GM18868 (cell line): ENCODE measurements around the gene MXRA8.
A peak's percentile ranks its signal among the peaks of the same experiment; 100 is the strongest.

Experiments used
- ATAC-seq: cut with Tn5 transposase; IDR thresholded peaks from one replicate; pipeline ENCODE4 v1.9.1; 2021; ENCODE audit warnings: mild to moderate bottlenecking, moderate library complexity; ENCODE audit not compliant: unreplicated experiment

Gene MXRA8

DNA sequence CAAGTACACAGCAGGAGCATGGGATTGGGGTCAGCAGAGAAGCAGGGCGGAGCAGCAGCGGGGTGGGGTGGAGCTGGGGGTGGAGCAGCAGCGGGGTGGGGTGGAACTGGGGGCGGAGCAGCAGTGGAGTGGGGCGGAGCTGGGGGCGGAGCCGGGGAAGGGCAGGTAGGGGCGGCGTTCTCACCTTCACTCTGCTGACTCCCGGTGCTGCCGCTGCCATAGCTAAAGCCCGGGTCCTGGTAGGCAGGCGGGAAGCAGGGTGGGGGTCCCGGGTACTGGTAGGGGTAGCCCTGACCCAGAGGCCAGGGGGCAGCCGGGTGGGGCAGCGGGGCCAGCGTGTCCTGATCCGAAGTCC is 20.6 kb downstream of the MXRA8 start:
- ATAC-seq = no peak

DNA sequence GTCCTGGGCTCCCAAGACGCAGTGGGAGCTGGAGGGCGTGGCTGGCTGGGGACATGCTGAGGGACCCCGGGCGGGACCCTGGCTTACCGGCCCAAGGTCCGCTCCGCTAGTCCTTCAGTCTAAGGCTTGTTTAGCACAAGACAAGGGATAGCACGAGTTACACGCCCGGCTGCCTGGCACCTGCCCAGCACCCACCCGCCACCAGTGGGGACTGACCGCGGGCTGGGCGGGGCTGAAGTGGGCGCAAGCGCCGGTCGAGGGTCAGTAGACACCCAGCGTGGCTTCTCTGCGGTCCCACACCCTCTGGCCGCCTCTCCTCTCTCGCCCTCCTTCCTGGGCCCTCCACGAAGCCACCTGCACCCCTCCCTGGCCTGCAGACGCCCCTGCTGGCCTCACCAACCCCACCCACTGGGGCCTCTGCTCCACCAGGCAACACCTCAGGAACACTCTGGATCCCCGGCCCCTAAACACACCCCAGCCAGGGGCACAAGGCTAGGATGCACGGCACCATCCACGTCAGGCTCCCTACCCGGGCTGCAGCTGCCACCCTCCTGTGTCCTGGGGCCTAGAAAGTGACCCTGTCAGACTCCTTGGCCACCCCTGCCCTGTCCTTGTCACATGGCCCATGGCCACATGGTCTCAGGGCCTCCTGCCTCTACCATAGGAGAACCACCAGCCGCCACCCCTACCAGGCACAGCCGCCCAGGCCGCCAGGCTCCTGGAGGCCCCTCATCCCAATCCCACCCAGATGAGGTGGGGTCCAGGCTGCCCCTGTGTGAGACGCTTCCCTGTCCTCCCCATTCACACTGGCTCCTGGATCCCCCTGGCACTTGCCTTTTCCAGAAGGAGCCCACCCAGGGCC is 21.2 kb downstream of the MXRA8 start:
- no peak for ATAC-seq

DNA sequence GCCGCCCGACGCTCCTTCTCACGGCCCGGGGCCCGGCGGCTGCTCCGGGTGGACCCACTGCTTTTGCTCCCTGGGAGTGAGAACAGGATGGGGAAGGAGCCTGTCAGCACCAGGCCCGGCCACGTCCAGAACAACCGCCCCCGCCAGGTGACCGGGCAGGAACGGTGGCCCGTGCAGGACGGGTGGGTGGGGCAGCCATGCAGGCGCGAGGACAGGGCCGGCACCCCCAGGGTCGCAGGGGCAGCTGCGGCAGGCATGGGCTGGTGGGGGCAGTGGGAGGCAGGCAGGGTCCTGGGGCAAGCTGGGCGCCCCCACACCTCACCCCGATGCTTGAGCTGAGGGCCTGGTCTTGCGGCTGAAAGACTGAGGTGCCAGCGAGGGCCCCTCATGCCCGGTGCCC is 21.9 kb downstream of the MXRA8 start:
- no peak for ATAC-seq

DNA sequence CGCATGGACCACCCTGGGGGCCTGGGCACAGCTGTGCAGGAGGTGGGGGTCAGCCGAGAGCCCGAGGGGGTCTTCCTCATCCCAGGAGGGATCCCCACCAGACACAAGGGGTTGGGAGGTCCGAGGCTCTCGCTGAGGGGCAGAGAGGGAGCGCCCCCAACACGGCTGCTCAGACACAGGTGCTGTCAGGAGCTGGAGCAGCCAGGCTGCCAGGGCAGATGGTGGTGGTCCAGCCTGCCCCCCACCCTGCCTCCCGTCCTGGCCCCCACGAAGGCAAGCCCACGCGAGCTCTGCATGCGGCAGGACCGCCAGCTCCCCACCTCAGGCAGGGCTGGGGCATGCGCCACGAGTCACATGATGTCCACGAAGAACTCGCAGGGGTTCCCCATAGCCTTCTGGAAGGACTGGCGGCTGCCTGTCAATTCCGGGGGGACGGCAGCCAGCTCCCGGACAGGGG is 22.5 kb downstream of the MXRA8 start:
- no peak for ATAC-seq

DNA sequence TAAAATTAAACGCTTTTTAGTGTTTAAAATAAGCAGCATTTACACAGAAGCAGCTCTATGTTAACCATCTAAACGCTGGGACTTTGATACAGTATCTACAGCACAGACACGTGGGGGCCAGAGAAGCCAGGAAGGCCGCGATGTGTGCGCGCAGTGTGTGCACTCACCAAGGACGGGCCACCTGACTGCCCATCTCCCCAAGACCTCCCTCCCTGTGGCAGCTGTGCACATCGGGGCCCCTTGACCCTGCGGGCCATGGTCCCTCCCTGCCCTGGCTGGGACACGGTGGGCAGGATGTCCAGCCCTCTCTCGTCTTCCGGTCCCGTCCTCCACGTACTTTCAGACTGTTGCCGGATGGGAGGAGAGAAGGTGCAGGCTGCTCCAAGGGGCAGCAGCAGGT is 23.1 kb downstream of the MXRA8 start:
- no peak for ATAC-seq

DNA sequence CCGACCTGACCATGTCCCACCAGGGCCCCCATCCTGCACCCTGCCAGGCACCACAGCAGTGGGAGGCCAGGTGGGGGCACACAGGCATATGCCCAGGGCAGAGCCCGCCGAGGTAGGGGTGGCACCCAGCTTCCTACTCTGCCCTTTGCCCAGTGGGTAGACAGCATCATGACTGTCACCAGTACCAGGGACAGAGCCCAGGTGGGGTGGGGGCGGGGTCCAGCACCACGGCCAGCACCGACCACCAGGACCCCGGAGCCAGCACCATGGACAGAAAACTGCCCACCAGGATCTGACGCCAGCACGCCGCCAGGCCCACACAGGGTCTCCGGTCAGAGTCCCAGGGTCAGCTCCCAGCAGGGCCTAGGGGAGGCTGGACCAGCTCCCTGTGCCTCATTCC is 23.5 kb downstream of the MXRA8 start:
- no peak for ATAC-seq

DNA sequence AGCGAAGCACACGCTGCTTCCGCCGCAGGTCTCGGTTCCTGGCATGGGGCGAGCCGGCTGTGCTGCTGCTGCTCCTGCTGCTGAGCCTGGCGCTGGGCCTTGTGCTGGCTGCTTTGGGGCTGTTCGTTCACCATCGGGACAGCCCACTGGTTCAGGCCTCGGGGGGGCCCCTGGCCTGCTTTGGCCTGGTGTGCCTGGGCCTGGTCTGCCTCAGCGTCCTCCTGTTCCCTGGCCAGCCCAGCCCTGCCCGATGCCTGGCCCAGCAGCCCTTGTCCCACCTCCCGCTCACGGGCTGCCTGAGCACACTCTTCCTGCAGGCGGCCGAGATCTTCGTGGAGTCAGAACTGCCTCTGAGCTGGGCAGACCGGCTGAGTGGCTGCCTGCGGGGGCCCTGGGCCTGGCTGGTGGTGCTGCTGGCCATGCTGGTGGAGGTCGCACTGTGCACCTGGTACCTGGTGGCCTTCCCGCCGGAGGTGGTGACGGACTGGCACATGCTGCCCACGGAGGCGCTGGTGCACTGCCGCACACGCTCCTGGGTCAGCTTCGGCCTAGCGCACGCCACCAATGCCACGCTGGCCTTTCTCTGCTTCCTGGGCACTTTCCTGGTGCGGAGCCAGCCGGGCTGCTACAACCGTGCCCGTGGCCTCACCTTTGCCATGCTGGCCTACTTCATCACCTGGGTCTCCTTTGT is 24.7 kb downstream of the MXRA8 start:
- ATAC-seq = no peak

DNA sequence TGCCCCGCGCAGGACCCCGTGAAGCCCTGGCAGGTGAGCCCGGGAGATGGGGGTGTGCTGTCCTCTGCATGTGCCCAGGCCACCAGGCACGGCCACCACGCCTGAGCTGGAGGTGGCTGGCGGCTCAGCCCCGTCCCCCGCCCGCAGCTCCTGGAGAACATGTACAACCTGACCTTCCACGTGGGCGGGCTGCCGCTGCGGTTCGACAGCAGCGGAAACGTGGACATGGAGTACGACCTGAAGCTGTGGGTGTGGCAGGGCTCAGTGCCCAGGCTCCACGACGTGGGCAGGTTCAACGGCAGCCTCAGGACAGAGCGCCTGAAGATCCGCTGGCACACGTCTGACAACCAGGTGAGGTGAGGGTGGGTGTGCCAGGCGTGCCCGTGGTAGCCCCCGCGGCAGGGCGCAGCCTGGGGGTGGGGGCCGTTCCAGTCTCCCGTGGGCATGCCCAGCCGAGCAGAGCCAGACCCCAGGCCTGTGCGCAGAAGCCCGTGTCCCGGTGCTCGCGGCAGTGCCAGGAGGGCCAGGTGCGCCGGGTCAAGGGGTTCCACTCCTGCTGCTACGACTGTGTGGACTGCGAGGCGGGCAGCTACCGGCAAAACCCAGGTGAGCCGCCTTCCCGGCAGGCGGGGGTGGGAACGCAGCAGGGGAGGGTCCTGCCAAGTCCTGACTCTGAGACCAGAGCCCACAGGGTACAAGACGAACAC is 25.4 kb downstream of the MXRA8 start:
- ATAC-seq = no peak

DNA sequence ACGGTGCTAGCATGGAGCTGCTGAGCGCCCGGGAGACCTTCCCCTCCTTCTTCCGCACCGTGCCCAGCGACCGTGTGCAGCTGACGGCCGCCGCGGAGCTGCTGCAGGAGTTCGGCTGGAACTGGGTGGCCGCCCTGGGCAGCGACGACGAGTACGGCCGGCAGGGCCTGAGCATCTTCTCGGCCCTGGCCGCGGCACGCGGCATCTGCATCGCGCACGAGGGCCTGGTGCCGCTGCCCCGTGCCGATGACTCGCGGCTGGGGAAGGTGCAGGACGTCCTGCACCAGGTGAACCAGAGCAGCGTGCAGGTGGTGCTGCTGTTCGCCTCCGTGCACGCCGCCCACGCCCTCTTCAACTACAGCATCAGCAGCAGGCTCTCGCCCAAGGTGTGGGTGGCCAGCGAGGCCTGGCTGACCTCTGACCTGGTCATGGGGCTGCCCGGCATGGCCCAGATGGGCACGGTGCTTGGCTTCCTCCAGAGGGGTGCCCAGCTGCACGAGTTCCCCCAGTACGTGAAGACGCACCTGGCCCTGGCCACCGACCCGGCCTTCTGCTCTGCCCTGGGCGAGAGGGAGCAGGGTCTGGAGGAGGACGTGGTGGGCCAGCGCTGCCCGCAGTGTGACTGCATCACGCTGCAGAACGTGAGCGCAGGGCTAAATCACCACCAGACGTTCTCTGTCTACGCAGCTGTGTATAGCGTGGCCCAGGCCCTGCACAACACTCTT is 26.2 kb downstream of the MXRA8 start:
- no peak for ATAC-seq

DNA sequence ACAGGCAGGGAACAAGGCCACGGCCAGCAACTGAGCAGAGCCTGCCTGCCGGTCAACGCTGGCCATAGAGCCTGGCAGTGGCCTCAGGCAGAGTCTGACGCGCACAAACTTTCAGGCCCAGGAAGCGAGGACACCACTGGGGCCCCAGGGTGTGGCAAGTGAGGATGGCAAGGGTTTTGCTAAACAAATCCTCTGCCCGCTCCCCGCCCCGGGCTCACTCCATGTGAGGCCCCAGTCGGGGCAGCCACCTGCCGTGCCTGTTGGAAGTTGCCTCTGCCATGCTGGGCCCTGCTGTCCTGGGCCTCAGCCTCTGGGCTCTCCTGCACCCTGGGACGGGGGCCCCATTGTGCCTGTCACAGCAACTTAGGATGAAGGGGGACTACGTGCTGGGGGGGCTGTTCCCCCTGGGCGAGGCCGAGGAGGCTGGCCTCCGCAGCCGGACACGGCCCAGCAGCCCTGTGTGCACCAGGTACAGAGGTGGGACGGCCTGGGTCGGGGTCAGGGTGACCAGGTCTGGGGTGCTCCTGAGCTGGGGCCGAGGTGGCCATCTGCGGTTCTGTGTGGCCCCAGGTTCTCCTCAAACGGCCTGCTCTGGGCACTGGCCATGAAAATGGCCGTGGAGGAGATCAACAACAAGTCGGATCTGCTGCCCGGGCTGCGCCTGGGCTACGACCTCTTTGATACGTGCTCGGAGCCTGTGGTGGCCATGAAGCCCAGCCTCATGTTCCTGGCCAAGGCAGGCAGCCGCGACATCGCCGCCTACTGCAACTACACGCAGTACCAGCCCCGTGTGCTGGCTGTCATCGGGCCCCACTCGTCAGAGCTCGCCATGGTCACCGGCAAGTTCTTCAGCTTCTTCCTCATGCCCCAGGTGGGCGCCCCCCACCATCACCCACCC is 27.0 kb downstream of the MXRA8 start, which contains the start of gene TAS1R3:
Gene TAS1R3 (plus strand): TSS at position 213 of the 898 bp plus-strand sequence. CDS start 66 bp downstream, at position 279.
- no peak for ATAC-seq

DNA sequence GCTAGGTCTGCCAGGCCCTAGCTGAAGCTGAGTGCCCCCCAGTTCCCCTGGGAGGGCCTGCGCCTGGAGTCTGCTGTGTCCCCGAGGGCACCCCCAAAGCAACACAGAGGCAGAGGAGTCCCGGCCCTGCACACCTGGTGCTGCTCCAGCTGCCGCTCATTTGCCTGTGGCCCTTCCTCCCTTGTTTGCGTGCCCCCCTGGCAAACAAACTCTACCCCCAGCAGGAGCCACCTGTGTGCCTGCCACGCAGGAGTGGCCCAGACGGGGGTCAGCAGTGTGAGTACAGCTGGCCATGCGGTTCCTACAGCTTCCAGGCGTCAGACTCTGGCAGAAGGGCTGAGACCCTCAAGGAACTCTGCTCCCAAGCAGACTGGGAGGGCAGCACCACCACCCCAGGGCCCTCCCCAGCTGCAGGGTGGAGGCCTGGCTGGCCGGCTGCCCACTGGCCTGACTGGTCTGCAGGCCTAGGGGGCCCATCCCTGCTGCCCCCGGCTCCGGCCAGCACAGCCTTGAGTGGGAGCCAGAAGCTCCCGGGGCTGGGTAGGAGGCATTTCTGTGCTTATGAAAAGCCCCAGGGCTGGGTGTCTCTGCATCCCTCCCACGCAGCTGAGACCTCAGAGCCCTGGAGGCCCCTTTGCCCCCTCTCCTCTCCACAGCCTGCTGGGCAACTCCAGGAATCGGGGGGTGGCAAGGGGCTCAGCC is 27.8 kb downstream of the MXRA8 start:
- ATAC-seq = no peak

DNA sequence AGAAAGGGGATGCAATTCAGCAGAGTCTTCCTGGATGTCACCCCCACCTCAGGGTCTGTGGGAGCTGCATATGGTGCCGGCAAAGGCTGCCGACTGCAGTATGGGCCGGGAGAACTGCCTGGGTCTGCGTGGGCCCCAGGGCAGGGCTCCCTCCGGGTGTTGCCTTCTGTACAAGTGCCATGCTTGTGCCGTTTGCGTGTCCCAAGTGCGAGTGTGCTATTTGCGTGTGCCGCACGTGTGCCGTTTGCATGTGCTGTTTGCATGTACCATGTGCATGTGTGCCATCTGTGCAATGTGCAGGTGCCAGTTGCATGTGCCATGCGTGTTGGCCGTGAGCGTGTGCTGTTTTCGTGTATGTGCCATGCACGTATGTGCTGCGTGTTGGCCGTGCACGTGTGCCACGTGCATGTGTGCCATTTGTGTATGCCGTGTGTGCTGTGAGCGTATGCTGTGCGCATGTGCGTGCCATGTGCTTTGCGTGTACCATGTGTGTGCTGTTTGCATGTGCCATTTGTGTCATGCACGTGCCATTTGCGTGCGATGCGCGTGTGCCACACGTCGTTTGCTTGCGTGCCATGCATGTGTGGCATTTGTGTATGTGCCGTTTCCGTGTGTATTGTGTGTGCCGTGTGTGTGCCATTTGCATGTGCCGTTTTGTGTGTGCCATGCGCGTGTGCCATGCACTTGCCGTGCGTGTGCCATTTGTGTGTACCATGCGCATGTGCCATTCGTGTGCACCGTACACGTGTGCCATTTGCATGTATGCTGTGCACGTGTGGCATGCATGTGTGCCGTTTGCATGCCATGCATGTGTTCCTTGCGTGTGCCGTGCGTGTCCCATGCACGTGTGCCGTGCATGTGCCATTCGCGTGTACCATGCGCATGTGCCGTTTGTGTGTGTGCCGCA is 28.8 kb downstream of the MXRA8 start:
- no peak for ATAC-seq

DNA sequence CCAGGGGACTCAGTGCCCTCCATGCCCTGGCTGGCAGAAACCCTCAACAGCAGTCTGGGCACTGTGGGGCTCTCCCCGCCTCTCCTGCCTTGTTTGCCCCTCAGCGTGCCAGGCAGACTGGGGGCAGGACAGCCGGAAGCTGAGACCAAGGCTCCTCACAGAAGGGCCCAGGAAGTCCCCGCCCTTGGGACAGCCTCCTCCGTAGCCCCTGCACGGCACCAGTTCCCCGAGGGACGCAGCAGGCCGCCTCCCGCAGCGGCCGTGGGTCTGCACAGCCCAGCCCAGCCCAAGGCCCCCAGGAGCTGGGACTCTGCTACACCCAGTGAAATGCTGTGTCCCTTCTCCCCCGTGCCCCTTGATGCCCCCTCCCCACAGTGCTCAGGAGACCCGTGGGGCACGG is 30.1 kb downstream of the MXRA8 start:
- ATAC-seq = no peak

DNA sequence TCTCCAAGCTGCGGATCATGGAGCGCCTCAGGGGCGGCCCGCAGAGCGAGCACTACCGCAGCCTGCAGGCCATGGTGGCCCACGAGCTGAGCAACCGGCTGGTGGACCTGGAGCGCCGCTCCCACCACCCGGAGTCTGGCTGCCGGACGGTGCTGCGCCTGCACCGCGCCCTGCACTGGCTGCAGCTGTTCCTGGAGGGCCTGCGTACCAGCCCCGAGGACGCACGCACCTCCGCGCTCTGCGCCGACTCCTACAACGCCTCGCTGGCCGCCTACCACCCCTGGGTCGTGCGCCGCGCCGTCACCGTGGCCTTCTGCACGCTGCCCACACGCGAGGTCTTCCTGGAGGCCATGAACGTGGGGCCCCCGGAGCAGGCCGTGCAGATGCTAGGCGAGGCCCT is 31.1 kb downstream of the MXRA8 start:
- ATAC-seq = no peak

DNA sequence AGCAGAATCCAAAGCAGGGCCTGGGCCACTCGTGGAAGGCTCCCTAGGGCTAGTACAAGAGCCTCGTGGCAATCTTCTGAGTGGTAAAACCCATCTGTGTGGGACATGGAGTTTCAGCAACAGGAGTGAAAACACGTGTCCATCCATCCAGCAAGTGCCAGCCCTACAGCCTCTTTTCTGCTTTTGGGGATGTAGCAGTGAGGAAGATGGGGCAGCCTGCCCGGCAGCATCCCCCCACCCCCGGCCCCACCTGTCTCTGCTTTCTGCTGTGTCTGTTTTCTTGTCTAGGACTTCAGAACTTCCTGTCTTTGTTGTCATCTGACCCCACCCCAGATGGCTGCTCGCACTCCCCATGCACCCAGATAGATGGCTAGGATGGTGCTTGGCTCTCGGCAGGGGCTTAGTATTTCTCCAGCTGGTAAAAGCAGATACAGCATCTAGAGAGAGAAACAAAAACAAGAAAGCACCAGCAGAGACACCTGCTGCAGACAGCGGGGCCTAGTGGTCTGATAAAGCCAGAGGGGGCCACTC is 32.2 kb downstream of the MXRA8 start:
- ATAC-seq = no peak

DNA sequence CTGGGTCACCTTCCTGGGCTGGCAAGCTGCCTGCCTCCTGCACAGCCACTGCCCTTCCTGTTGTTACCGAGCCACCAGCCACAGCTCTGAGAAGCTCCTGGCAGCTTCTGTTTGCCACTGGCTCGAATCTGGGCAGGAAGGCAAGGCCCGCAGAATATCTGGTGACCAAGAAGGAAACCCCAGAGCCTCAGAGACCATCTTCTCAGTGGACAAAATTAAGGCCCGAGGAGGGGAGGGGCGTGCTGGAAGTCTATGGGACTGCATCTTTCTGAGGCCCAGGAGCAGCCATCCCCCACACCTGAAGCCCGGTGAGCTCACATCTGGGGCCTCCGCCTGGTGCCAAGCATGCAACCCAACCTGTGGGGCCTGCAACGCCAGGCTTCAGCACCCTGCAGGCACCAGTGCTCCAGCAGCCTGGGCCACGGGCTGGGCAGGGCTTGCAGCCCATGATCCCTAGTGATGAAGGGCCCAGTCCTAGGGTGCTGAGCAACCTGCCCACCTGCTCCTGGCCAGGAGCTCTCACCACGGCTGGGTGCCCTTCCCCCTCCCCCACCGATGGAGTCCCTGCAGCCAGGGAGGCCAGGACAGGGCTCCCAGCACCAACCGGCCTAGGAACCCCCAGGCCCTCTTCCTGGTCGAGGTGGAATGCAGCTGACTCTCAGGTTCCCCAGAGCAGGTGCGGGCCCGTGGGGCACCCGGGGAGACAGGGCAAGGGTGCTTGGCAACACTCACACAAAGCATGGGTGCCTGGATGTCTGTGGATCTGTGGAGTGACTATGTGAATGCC is 32.9 kb downstream of the MXRA8 start:
- no peak for ATAC-seq

DNA sequence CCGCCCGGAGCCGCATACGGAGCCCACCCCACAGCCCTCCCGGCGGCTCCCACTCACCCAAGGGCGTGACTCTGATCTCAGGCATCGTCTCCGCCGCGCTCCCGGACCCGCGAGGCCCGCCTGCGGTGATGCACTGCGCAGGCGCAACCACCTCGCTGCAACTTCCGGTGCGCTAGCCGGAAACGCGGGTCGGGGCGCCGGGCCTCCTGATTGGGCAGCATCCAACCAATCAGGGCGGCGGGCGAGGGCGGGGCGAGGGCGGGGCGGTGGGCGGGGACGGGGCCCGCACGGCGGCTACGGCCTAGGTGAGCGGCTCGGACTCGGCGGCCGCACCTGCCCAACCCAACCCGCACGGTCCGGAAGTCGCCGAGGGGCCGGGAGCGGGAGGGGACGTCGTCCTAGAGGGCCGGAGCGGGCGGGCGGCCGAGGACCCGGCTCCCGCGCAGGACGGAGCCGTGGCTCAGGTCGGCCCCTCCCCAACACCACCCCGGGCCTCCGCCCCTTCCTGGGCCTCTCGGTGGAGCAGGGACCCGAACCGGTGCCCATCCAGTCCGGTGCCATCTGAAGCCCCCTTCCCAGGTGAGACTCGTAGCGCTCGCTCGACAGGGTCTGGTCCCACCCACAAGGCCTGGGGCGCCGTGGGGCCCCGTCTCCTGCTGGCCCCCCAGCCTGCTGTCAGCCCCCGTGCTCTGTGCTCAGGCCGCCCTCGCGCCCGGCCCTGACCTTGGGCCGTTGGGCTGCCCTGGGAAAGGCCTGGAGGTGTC is 33.6 kb downstream of the MXRA8 start, which contains the start of the genes CPTP and INTS11:
Gene CPTP (plus strand): TSS at position 279 of the 764 bp plus-strand sequence. CDS start 2,109 bp downstream, outside the sequence.
Gene INTS11 (minus strand): TSS at position 137 of the 764 bp plus-strand sequence. CDS start 52 bp downstream, at position 85.
- ATAC-seq = peak; percentile 81
